HepG2 (cell line): ENCODE results near the gene FBXO7. TPM values are rescaled to one million over a fixed set of nuclear protein-coding genes. Genes with fewer than 3 reads are reported as not detected.
A peak's percentile ranks its signal among the peaks of the same experiment; 100 is the strongest.

Experiments used
- EEA1 ChIP-seq: sonication (generic); formaldehyde crosslinking; IDR thresholded peaks from 2 replicates; pipeline ENCODE4 v1.5.1; 2020; ENCODE audit warnings: mild to moderate bottlenecking, missing genetic modification reagents, borderline replicate concordance
- FOXP1 ChIP-seq, 2 experiments: fragments of 450-650 bp in 1 of 2; IDR thresholded peaks; 2 replicates each; pipeline ENCODE4 v1.6.1; 2017 to 2018; ENCODE audit warnings: antibody characterized with exemption in 1 of 2
- GFI1 ChIP-seq: sonication (generic); formaldehyde crosslinking; IDR thresholded peaks from 2 replicates; pipeline ENCODE4 v1.5.0; 2020; ENCODE audit warnings: missing genetic modification reagents, mild to moderate bottlenecking, borderline replicate concordance
- HOXD1 ChIP-seq: sonication (generic); formaldehyde crosslinking; IDR thresholded peaks from 2 replicates; pipeline ENCODE4 v1.5.0; 2020; ENCODE audit warnings: missing genetic modification reagents
- TAF1 ChIP-seq: sonication (generic); formaldehyde crosslinking; IDR thresholded peaks from 2 replicates; pipeline ENCODE4 v1.4.0; 2020; ENCODE audit warnings: missing genetic modification reagents
- U2AF1 ChIP-seq: fragments of 200-400 bp; formaldehyde crosslinking; optimal IDR thresholded peaks from 2 replicates; pipeline ENCODE3; 2017; ENCODE audit warnings: mild to moderate bottlenecking, low read depth, low read length
- ZNF256 ChIP-seq: sonication (generic); formaldehyde crosslinking; conservative IDR thresholded peaks from 2 replicates; pipeline ENCODE4 v1.4.0; 2020; ENCODE audit warnings: missing genetic modification reagents
- ZNF343 ChIP-seq: sonication (generic); formaldehyde crosslinking; IDR thresholded peaks from 2 replicates; pipeline ENCODE4 v1.4.0; 2020; ENCODE audit warnings: mild to moderate bottlenecking, missing genetic modification reagents
- ZNF619 ChIP-seq: sonication (generic); formaldehyde crosslinking; IDR thresholded peaks from 2 replicates; pipeline ENCODE4 v1.4.0; 2020; ENCODE audit warnings: mild to moderate bottlenecking, missing genetic modification reagents
- polyA plus RNA-seq, 8 experiments: library from polyadenylated mRNA; depleted of rRNA in 3 of 8; stranded (reverse) in 7 of 8; unstranded in 1 of 8; fragments of >200 nt; fragmentation: Illumina TruSeq in 4 of 8; extraction: Trizol in 4 of 8; gene quantifications; 2 replicates each; pipeline versions ENCODE4 v1.2.1 to v1.2.3, GENCODE V29; 2011 to 2016; ENCODE audit warnings: low read depth in 4 of 8, missing spikeins in 1 of 8, mixed read lengths in 1 of 8; ENCODE audit not compliant: insufficient read depth in 1 of 8
- total RNA-seq, 5 experiments: library from RNA; depleted of rRNA; stranded (reverse); fragments of >200 nt; fragmentation: Illumina TruSeq; extraction: Trizol; gene quantifications; 2 replicates each; pipeline ENCODE4 v1.2.3, GENCODE V29; 2016; ENCODE audit warnings: low read depth in 1 of 5
- TF ChIP-seq, protein P1 (sequence below): sonication (generic); formaldehyde crosslinking; IDR thresholded peaks from 2 replicates; pipeline ENCODE4 v1.4.0; 2020; ENCODE audit warnings: mild to moderate bottlenecking, missing genetic modification reagents
- TF ChIP-seq, protein P2 (sequence below): sonication (generic); formaldehyde crosslinking; IDR thresholded peaks from 2 replicates; pipeline ENCODE4 v1.4.0; 2020; ENCODE audit warnings: mild to moderate bottlenecking, missing genetic modification reagents, borderline replicate concordance
- TF ChIP-seq, protein P3 (sequence below): sonication (generic); formaldehyde crosslinking; IDR thresholded peaks from 2 replicates; pipeline ENCODE4 v1.5.0; 2020; ENCODE audit warnings: mild to moderate bottlenecking, missing genetic modification reagents
- TF ChIP-seq, protein P4 (sequence below): sonication (generic); formaldehyde crosslinking; IDR thresholded peaks from 2 replicates; pipeline ENCODE4 v1.5.0; 2020; ENCODE audit warnings: mild to moderate bottlenecking, missing genetic modification reagents

FBXO7 gene
- total and polyA plus RNA-seq, 2 of the 13 experiments (the other 11 are each of a cell fraction or from before 2014, with no cell fraction given) = 105 to 172 TPM

DNA sequence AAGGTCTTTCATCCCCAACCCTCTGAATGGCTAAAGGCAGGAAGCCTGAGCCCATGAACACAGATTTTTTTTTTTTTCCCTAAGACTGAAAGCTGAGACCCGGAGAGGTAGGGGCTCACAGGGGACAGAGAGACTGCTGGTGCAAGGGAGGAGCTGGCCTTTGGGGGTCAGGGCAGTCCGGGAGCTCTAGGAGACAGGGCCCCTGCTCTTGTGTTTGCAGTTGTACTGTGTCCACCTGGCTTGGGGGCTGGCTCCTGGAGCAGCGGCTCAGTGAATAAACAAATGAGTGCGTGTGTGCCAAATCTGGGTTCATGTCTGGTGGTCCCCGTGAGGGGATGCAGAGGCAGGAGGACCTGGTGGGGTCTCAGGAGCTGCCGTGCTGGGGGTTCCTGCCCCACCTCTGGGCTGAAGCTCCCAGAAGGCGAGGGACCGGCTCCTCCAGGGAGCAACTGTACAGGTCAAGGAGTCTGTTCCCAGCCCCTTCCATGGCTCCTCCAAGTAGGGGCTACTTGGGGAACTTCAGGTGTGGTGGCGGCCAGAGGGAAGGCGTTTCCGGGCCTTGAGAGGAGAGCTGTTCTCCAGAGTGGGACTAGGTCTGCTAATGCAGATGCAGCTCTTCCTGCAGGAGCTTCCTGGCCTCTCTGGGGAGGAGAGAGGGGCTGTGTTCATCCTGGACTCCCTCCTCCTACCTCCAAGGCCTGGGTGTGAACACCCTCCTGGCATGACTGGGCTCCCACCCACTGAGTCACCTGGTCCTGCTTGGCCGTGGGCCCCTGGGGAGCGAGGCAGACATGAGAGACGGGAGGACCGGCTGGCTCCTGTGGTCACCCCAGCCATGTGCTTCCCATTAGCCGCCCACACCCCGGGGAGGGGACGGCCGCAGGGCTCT lies 57.6 kb downstream of the FBXO7 start (continued):
- TF ChIP-seq, protein P1, sequence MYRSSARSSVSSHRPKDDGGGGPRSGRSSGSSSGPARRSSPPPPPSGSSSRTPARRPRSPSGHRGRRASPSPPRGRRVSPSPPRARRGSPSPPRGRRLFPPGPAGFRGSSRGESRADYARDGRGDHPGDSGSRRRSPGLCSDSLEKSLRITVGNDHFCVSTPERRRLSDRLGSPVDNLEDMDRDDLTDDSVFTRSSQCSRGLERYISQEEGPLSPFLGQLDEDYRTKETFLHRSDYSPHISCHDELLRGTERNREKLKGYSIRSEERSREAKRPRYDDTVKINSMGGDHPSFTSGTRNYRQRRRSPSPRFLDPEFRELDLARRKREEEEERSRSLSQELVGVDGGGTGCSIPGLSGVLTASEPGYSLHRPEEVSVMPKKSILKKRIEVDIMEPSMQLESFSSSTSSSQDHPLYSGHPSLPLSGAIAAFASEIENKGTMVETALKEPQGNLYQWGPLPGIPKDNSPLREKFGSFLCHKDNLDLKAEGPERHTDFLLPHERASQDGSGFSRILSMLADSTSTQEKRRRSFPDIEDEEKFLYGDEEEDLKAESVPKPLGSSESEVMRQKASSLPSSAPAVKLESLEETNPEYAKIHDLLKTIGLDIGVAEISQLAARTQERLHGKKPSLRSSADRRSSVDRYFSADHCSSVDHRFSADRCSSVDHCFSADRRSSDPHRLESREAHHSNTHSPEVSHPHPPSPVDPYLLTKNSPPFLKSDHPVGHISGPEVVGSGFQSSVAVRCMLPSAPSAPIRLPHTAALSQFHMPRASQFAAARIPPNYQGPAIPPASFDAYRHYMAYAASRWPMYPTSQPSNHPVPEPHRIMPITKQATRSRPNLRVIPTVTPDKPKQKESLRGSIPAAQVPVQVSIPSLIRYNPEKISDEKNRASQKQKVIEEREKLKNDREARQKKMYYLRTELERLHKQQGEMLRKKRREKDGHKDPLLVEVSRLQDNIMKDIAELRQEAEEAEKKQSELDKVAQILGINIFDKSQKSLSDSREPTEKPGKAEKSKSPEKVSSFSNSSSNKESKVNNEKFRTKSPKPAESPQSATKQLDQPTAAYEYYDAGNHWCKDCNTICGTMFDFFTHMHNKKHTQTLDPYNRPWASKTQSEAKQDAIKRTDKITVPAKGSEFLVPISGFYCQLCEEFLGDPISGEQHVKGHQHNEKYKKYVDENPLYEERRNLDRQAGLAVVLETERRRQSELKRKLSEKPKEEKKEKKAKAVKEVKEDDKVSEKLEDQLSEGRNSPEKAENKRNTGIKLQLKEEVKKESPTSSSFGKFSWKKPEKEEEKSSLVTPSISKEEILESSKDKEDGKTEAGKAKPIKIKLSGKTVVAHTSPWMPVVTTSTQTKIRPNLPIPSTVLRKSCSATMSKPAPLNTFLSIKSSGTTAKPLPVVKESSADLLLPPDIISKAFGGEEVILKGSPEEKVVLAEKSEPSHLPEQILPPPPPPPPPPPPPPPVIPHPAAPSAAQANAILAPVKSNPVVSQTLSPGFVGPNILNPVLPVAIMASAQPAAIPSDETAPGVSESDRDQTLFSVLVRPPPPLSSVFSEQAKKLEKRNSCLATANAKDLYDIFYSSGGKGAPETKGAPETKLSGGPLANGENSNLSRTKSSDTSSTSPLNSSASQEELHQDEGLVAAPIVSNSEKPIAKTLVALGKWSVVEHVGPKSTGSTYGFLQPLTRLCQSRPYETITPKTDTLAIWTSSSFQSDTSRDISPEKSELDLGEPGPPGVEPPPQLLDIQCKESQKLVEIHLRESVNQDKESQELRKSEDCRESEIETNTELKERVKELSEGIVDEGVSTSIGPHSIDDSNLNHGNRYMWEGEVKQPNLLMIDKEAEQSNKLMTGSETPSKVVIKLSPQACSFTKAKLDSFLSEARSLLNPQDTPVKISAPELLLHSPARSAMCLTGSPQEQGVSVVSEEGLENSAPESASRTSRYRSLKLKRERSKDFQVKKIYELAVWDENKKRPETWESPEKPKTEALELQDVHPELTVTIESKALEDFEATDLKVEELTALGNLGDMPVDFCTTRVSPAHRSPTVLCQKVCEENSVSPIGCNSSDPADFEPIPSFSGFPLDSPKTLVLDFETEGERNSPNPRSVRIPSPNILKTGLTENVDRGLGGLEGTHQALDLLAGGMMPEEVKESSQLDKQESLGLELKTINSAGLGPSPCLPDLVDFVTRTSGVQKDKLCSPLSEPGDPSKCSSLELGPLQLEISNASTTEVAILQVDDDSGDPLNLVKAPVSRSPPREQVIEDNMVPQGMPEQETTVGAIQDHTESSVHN = no peak
- TF ChIP-seq, protein P2, sequence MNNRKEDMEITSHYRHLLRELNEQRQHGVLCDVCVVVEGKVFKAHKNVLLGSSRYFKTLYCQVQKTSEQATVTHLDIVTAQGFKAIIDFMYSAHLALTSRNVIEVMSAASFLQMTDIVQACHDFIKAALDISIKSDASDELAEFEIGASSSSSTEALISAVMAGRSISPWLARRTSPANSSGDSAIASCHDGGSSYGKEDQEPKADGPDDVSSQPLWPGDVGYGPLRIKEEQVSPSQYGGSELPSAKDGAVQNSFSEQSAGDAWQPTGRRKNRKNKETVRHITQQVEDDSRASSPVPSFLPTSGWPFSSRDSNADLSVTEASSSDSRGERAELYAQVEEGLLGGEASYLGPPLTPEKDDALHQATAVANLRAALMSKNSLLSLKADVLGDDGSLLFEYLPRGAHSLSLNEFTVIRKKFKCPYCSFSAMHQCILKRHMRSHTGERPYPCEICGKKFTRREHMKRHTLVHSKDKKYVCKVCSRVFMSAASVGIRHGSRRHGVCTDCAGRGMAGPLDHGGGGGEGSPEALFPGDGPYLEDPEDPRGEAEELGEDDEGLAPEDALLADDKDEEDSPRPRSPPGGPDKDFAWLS (CRISPR knock-in tag) = no peak
- peak; percentile 71 for TF ChIP-seq TAF1 (CRISPR knock-in tag)
- TF ChIP-seq ZNF256 = no peak
- TF ChIP-seq, protein P3, sequence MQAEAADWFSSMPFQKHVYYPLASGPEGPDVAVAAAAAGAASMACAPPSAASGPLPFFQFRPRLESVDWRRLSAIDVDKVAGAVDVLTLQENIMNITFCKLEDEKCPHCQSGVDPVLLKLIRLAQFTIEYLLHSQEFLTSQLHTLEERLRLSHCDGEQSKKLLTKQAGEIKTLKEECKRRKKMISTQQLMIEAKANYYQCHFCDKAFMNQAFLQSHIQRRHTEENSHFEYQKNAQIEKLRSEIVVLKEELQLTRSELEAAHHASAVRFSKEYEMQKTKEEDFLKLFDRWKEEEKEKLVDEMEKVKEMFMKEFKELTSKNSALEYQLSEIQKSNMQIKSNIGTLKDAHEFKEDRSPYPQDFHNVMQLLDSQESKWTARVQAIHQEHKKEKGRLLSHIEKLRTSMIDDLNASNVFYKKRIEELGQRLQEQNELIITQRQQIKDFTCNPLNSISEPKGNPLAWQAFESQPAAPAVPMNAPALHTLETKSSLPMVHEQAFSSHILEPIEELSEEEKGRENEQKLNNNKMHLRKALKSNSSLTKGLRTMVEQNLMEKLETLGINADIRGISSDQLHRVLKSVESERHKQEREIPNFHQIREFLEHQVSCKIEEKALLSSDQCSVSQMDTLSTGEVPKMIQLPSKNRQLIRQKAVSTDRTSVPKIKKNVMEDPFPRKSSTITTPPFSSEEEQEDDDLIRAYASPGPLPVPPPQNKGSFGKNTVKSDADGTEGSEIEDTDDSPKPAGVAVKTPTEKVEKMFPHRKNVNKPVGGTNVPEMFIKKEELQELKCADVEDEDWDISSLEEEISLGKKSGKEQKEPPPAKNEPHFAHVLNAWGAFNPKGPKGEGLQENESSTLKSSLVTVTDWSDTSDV (CRISPR knock-in tag) = no peak
- TF ChIP-seq, protein P4, sequence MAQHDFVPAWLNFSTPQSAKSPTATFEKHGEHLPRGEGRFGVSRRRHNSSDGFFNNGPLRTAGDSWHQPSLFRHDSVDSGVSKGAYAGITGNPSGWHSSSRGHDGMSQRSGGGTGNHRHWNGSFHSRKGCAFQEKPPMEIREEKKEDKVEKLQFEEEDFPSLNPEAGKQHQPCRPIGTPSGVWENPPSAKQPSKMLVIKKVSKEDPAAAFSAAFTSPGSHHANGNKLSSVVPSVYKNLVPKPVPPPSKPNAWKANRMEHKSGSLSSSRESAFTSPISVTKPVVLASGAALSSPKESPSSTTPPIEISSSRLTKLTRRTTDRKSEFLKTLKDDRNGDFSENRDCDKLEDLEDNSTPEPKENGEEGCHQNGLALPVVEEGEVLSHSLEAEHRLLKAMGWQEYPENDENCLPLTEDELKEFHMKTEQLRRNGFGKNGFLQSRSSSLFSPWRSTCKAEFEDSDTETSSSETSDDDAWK (CRISPR knock-in tag) = no peak
- TF ChIP-seq HOXD1 = peak; percentile 35
- peak; percentile 76; the same call in 1 of the 2 replicates for TF ChIP-seq ZNF343 (CRISPR knock-in tag)
- peak; percentile 81 for TF ChIP-seq U2AF1
- peak; percentile 84 for TF ChIP-seq EEA1
- TF ChIP-seq FOXP1 (IDR thresholded peaks at IDR 0.05) = no peak
- peak; percentile 76 for TF ChIP-seq FOXP1 (CRISPR knock-in tag; IDR thresholded peaks at IDR 0.05)
- peak; percentile 87; the same call in 1 of the 2 replicates for TF ChIP-seq ZNF619 (CRISPR knock-in tag)
- peak; percentile 50; the same call in 1 of the 2 replicates for TF ChIP-seq GFI1 (CRISPR knock-in tag)
